MCF 10A (cell line): ENCODE results near the gene MKNK2. TPM values are rescaled to one million over a fixed set of nuclear protein-coding genes. Genes with fewer than 3 reads are reported as not detected.
"Not testable (repeated sequence)": the region's sequence is repeated elsewhere in the genome, so short reads cannot be mapped to it uniquely, and the experiment has no call there.

ENCODE experiments used
- BruUV-seq: library from RNA; stranded (reverse); fragments of 400-500 nt; replicated peaks from 2 replicates; lab custom pipeline; 2021; lab: Mats Ljungman, UMichigan
- CTCF ChIA-PET: fragments of 300-600 bp; sonication (Branson Sonifier 250); formaldehyde crosslinking; extraction: SDS; loops from one replicate; lab custom pipeline; 2021; ENCODE audit warnings: antibody characterized with exemption, inconsistent platforms; lab: Yijun Ruan, JAX
- POLR2A ChIA-PET: fragments of 300-600, 350-650 bp; sonication (Branson Sonifier 250); formaldehyde crosslinking; extraction: SDS; loops from one replicate; lab custom pipeline; 2020; ENCODE audit warnings: antibody characterized with exemption, inconsistent platforms; lab: Yijun Ruan, JAX
- DNase-seq: peaks from one replicate; pipeline ENCODE4 v3.0.0-alpha.2; 2018; ENCODE audit not compliant: unreplicated experiment
- H3K27ac Mint-ChIP-seq: one replicate; pipeline ENCODE4 v1.8.0; 2022; ENCODE audit warnings: mild to moderate bottlenecking, low read depth, mixed read lengths; ENCODE audit not compliant: unreplicated experiment
- H3K27me3 Mint-ChIP-seq: one replicate; pipeline ENCODE4 v1.8.0; 2022; ENCODE audit warnings: mixed read lengths; ENCODE audit not compliant: insufficient read depth, unreplicated experiment
- H3K36me3 Mint-ChIP-seq: one replicate; pipeline ENCODE4 v1.8.0; 2022; ENCODE audit warnings: mild to moderate bottlenecking, moderate library complexity, mixed read lengths; ENCODE audit not compliant: insufficient read depth, unreplicated experiment
- H3K4me1 Mint-ChIP-seq: one replicate; pipeline ENCODE4 v1.8.0; 2022; ENCODE audit warnings: mixed read lengths; ENCODE audit not compliant: insufficient read depth, unreplicated experiment
- H3K4me3 Mint-ChIP-seq: one replicate; pipeline ENCODE4 v1.8.0; 2022; ENCODE audit warnings: mild to moderate bottlenecking, moderate library complexity, mixed read lengths; ENCODE audit not compliant: unreplicated experiment
- H3K9me3 Mint-ChIP-seq: one replicate; pipeline ENCODE4 v1.8.0; 2022; ENCODE audit warnings: mixed read lengths; ENCODE audit not compliant: unreplicated experiment
- intact Hi-C: fragments of 100-400 bp; cut with micrococcal nuclease; formaldehyde crosslinking; loops from 2 replicates; pipeline ENCODE4 v1.14.1; 2022
- total RNA-seq: library from RNA; stranded (reverse); gene quantifications from 2 replicates; pipeline ENCODE4 v1.2.3, GENCODE V29; 2022
- TF ChIP-seq, protein P1 (sequence below): fragments of 200-600 bp; IDR thresholded peaks from one replicate; pipeline ENCODE4 v1.8.0; 2022; ENCODE audit warnings: antibody characterized with exemption, mild to moderate bottlenecking; ENCODE audit not compliant: unreplicated experiment

Gene MKNK2
- total RNA-seq, 1 experiment from 2014 or later: 146 TPM

GRCh38 chr19:2087621-2088100 is 36.6 kb upstream of the MKNK2 start:
- POLR2A ChIA-PET: interaction anchor here (0.8 to 2.8 kb wide), 10 partner anchors 8 to 59 kb away, joined by 3 to 12 read pairs (median 4); partner anchors contain the start of gene MOB3A
- Mint-ChIP-seq H3K9me3 (no peaks in the 10 kb centered on the region), H3K27me3 (no peaks in the 10 kb centered on the region), H3K36me3 (peaks cover 24% of the 10 kb centered on the region), H3K4me3 (peak overlapping the region; percentile 22), H3K4me1 (peaks cover 42% of the 10 kb centered on the region), H3K27ac (peak overlapping the region; percentile 63)
- DNase-seq: no peak
- intact Hi-C loops: no loop called here
- BruUV-seq: no TSS peak
- TF ChIP-seq, protein P1, sequence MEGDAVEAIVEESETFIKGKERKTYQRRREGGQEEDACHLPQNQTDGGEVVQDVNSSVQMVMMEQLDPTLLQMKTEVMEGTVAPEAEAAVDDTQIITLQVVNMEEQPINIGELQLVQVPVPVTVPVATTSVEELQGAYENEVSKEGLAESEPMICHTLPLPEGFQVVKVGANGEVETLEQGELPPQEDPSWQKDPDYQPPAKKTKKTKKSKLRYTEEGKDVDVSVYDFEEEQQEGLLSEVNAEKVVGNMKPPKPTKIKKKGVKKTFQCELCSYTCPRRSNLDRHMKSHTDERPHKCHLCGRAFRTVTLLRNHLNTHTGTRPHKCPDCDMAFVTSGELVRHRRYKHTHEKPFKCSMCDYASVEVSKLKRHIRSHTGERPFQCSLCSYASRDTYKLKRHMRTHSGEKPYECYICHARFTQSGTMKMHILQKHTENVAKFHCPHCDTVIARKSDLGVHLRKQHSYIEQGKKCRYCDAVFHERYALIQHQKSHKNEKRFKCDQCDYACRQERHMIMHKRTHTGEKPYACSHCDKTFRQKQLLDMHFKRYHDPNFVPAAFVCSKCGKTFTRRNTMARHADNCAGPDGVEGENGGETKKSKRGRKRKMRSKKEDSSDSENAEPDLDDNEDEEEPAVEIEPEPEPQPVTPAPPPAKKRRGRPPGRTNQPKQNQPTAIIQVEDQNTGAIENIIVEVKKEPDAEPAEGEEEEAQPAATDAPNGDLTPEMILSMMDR: no peak
- CTCF ChIA-PET: interaction anchor here (0.5 to 0.6 kb wide), 2 partner anchors 71 to 1056 kb away, joined by 3 to 4 read pairs; no protein-coding TSS in a partner anchor

DNA sequence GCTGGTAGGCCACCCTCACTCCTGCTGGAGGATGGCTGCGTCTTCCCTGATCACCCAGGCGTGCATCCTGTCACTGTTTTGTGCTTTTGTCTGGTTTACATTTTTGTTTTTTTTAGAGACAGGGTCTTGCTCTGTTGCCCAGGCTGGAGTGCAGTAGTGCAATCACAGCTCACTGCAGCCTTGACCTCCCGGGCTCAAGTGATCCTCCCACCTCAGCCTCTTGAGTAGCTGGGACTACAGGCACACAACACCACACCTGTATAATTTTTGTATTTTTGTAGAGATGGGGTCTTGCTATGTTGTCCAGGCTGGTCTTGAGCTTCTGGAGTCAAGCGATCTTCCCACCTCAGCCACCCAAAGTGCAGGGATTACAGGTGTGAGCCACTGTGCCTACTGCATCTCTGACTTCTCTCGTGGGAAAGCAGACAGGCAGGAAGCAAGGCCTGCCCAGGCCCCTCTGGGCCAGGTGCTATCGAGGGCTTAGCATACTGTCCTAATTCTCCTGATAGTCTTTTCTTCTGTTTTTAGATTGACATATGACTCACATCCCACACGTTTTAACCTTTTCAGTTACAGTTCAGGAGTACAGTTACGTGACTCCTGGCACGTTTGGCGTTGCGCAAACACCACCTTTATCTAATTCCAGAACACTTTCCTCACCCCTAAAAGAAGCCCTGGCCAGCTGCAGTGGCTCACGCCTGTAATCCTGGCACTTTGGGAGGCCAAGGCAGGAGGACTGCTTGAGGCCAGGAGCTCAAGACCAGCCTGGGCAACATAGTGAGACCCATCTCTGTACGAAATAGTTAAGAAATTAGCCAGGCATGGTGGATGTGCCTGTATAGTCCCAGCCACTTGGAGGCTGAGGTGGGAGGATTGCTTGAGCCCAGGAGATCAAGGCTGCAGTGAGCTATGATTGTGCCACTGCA is 35.9 kb upstream of the MKNK2 start:
- H3K4me3 Mint-ChIP-seq: peak overlapping the region; percentile 22
- peaks cover 24% of the 10 kb centered on the region for H3K36me3 Mint-ChIP-seq
- H3K27ac Mint-ChIP-seq: peak overlapping the region; percentile 63

DNA sequence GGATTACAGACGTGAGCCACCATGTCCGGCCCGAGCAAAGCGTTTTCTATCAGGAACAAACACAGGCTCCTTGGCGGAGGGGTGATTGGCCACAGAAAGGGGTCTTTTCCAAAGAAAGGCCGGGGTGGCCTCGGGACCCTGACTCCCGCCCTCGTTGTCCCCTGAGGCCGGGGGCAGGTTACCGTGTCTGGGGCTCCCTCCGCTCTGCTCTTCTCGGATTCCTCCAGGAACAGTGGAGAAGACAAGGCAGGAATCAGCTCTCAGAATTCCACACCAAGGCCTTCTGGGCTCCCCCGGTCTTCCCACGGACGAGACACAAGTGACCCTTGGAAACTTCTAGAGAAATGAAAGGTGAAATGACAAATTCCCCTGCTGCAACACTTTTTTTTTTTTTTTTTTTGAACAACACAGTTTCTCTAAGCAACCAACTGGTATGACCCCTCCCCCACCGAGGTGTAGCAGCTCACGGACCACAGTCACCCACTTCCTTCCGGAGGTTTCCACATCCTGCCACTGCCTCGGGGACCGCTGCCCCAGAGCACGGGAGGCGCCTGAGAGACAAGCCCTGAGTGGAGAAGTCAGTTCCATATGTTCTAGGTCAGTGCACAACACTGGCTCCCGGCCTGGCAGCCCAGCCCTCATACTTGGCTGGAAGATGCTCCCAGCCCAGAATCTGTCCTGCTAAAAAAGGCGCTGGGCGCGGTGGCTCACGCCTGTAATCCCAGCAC is 34.1 kb upstream of the MKNK2 start:
- no peak overlapping the region for H3K4me3 Mint-ChIP-seq
- ChIA-PET POLR2A (interaction anchor here (0.6 to 1.8 kb wide), 2 partner anchors 19 to 23 kb away, joined by 3 to 4 read pairs; no protein-coding TSS in a partner anchor), CTCF (interaction anchor here (0.5 kb wide), 1 partner anchor 10 kb away, joined by 3 read pairs; no protein-coding TSS in a partner anchor)
- DNase-seq: peak; percentile 93
- intact Hi-C loops: no loop called here
- H3K27ac Mint-ChIP-seq: peak overlapping the region; percentile 12
- H3K36me3 Mint-ChIP-seq: peaks cover 33% of the 10 kb centered on the region
- TF ChIP-seq, protein P1: no peak
- H3K27me3 Mint-ChIP-seq: no peaks in the 10 kb centered on the region
- no peaks in the 10 kb centered on the region for H3K9me3 Mint-ChIP-seq
- no TSS peak for BruUV-seq
- H3K4me1 Mint-ChIP-seq: peaks cover 36% of the 10 kb centered on the region

More for the DNA sequence above, 35.9 kb upstream of the MKNK2 start:
- intact Hi-C loops, BruUV-seq, H3K27me3 Mint-ChIP-seq, H3K9me3 Mint-ChIP-seq: not testable (repeated sequence)
- H3K4me1 Mint-ChIP-seq: peaks cover 42% of the 10 kb centered on the region
- CTCF ChIA-PET: interaction anchor here (0.5 to 1.5 kb wide), 3 partner anchors 17 to 1056 kb away, joined by 3 to 5 read pairs (median 4); no protein-coding TSS in a partner anchor
- peak; percentile 96 for DNase-seq
- POLR2A ChIA-PET: interaction anchor here (0.6 to 2.8 kb wide), 14 partner anchors 9 to 232 kb away, joined by 3 to 12 read pairs (median 3); partner anchors contain the start of gene MOB3A

GRCh38 chr19:2083174-2083854 is 32.3 kb upstream of the MKNK2 start:
- Mint-ChIP-seq H3K9me3 (no peaks in the 10 kb centered on the region), H3K27ac (no peak overlapping the region), H3K4me1 (peaks cover 23% of the 10 kb centered on the region), H3K36me3 (peaks cover 44% of the 10 kb centered on the region), H3K4me3 (no peak overlapping the region), H3K27me3 (no peaks in the 10 kb centered on the region)
- CTCF ChIA-PET: interaction anchor here (1.3 kb wide), 1 partner anchor 12 kb away, joined by 3 read pairs; no protein-coding TSS in a partner anchor
- POLR2A ChIA-PET: interaction anchor here (1.0 kb wide), 1 partner anchor 11 kb away, joined by 3 read pairs; no protein-coding TSS in a partner anchor
- no peak for DNase-seq
- BruUV-seq: no TSS peak
- intact Hi-C loops: no loop called here
- TF ChIP-seq, protein P1: no peak
